GM12892 (cell line): Measurements from ENCODE around the gene TMEM170A.
A peak's percentile ranks its signal among the peaks of the same experiment; 100 is the strongest.
"Not testable (repeated sequence)": the region's sequence is repeated elsewhere in the genome, so short reads cannot be mapped to it uniquely, and the experiment has no call there.

Source experiments
- DNase-seq: peaks from one replicate; pipeline ENCODE4 v3.0.0; 2011; ENCODE audit not compliant: insufficient read length
- FAIRE-seq: peaks from 2 replicates; lab custom pipeline; 2011; peaks lifted over from hg19 to GRCh38; lab: Jason Lieb, UNC
- POLR2A ChIP-seq: IDR thresholded peaks from 2 replicates; pipeline ENCODE4 v1.6.1; 2011; ENCODE audit warnings: low read depth, low read length, control low read depth
- POLR2AphosphoS5 ChIP-seq: IDR thresholded peaks from 2 replicates; pipeline ENCODE4 v1.6.1; 2011; ENCODE audit warnings: low read depth, low read length, control low read depth
- TAF1 ChIP-seq: IDR thresholded peaks from 2 replicates; pipeline ENCODE4 v1.6.1; 2011; ENCODE audit warnings: low read depth, mild to moderate bottlenecking, control low read depth, low read length, borderline replicate concordance

The TMEM170A gene

DNA sequence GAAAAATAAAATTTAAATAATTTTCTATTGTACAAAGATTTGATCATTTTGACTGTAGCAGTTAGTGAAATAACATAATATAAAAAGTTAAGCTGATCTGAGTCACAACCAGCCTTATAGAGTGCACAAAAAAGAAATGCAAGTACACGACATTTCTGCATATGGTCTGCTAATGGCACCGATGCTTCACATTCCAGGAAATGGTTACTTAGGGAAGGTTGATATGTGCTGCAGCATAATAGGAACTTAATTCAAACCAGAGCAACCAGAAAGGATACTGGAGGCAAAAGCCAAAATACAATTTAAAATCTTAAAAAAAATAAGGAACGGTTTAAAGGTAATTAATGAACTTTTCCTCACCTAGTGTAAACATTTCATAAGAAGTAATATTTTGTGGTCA is 21.2 kb downstream of the TMEM170A start:
- no peak for TF ChIP-seq POLR2AphosphoS5
- TF ChIP-seq POLR2A, result no peak
- TF ChIP-seq TAF1, result no peak

GRCh38 chr16:75433732-75434413 is 30.6 kb downstream of the TMEM170A start:
- TF ChIP-seq TAF1 (peak; percentile 75; the same call in 1 of the 2 replicates), POLR2AphosphoS5 (peak; percentile 44; the same call in 1 of the 2 replicates), POLR2A (peak; percentile 61)
- FAIRE-seq, result peak; percentile 68
- peak; percentile 51 for DNase-seq

More for the DNA sequence above, 21.2 kb downstream of the TMEM170A start:
- DNase-seq (no peak), FAIRE-seq (no peak)

DNA sequence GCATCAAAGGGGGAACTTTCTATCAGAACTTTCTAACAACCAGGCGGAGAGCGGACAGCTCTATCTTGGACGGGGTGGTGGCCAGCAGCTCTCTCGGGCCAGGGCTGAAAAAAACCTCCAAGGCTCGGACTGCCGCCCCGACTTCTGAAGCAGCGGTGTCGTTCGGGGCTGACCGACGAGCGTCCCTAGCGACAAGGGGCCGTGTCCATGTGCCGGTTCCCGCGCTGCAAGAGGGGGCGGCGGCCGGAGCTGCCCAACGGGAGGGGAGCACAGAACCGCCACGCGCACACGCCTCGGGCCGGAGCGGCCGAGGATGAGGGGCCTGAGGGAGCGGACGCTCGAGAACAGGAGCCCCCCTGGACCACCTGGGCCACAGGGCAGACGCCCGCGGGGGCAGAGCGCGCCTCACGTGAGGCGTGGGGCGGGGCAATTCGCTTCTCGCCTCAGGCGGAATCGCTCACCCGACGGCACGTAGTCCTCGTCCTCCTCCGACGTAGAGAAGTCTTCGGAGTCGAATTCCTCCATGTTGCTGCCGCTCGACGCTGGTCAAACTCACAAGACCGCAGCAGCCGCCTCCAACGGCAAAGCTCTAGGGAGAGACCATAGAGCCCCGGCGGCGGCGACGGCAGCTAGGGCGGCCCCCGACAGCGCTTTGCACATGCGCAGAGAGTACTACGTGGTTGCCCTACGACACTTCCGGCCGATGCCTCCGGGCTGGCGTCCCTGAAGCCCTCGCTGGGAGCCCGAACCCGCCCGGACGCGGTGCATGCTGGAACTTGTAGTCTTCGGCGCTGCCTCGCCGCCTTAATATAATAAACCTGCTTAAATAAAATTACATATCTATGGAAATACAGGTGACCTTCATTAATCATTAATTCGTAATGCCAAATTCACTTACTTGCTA is 31.4 kb downstream of the TMEM170A start, which contains the start of gene CFDP1:
Gene CFDP1, minus strand, starts transcription at position 676 of the 904 bp plus-strand sequence. Its CDS starts 151 bp downstream, at position 525.
- TF ChIP-seq POLR2AphosphoS5, result 0 out of 2 replicates have a peak, but pooled peaks have one; percentile 49
- peak; percentile 59; the same call in 1 of the 2 replicates for TF ChIP-seq POLR2A
- TF ChIP-seq TAF1, result no peak
- FAIRE-seq (peak; percentile 86), DNase-seq (peak; percentile 96)

- FAIRE-seq (no peak), DNase-seq (no peak)
- TF ChIP-seq POLR2AphosphoS5 (no peak), POLR2A (no peak), TAF1 (no peak)
These were observed 34.7 kb downstream of the TMEM170A start for GRCh38 chr16:75429621-75430403.

- not testable (repeated sequence) for DNase-seq, FAIRE-seq
These were observed 38.0 kb downstream of the TMEM170A start for GRCh38 chr16:75426524-75426923.

DNA sequence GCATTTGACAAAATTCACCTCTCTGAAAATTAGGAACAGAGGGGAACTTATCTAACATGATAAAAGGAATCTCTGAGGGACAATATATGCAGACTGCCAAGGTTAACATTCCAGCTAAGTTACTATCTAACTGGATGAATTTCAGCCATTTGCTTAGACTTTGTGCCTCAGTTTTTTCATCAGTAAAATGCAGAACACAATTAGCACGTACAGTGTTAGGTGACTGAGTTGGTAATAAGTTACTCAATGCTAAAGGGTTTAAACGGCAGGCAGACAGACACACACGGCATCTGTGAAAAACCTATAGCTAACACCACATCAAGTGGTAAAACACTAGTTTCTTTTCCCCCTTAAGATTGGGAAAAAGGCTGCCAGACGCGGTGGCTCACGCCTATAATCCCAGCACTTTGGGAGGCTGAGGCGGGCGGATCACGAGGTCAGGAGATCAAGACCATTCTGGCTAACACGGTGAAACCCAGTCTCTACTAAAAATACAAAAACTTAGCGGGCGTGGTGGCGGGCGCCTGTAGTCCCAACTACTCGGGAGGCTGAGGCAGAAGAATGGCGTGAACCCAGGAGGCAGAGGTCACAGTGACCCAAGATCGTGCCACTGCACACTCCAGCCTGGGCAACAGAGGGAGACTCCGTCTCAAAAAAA is 40.3 kb downstream of the TMEM170A start:
- DNase-seq, FAIRE-seq: not testable (repeated sequence)

- no peak for TF ChIP-seq POLR2AphosphoS5
- no peak for TF ChIP-seq TAF1
- TF ChIP-seq POLR2A, result no peak
- FAIRE-seq (no peak), DNase-seq (no peak)
These were observed 40.8 kb downstream of the TMEM170A start for GRCh38 chr16:75423723-75424104.

DNA sequence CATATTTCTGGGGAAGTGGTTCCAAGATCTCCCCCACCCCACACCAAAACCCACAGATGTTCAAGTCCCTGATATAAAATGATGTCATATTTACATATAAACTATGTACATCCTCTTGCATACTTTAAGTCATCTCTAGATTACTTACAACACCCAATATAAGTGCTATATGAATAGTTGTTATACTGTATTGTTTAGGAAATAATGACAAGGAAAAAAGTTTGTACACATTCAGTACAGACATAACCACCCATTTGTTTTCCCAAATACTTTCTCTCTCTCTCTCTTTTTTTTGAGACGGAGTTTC is 42.7 kb downstream of the TMEM170A start:
- no peak for TF ChIP-seq POLR2A
- no peak for TF ChIP-seq TAF1
- TF ChIP-seq POLR2AphosphoS5, result no peak
- FAIRE-seq (no peak), DNase-seq (no peak)

GRCh38 chr16:75420987-75421819 is 43.3 kb downstream of the TMEM170A start:
- DNase-seq, result no peak
- FAIRE-seq, result no peak
- TF ChIP-seq POLR2A, result no peak
- TF ChIP-seq POLR2AphosphoS5, result no peak
- TF ChIP-seq TAF1, result no peak

GRCh38 chr16:75416904-75417565 is 47.5 kb downstream of the TMEM170A start:
- TF ChIP-seq POLR2AphosphoS5 (no peak), TAF1 (no peak), POLR2A (no peak)
- no peak for DNase-seq
- FAIRE-seq, result no peak
